Activated naive CD4-positive, alpha-beta T cell treated with anti-CD3 and anti-CD28 coated beads for 36 hours (primary cell): Measurements from ENCODE around the gene PPP1R12A. TPM values are rescaled to one million over a fixed set of nuclear protein-coding genes. Genes with fewer than 3 reads are reported as not detected.
"Not testable (repeated sequence)": the region's sequence is repeated elsewhere in the genome, so short reads cannot be mapped to it uniquely, and the experiment has no call there.

Source experiments
- CTCF ChIA-PET: fragments of 350-600 bp; sonication (Branson Sonifier 250); formaldehyde crosslinking; loops from one replicate; lab custom pipeline; 2021; ENCODE audit warnings: antibody characterized with exemption; lab: Charles Lee
- DNase-seq: peaks from one replicate; pipeline ENCODE4 v3.0.0-alpha.2; 2020
- H3K27ac Mint-ChIP-seq: one replicate; pipeline ENCODE4 v1.8.0; 2021; ENCODE audit warnings: mild to moderate bottlenecking, mixed read lengths
- H3K27me3 Mint-ChIP-seq: one replicate; pipeline ENCODE4 v1.8.0; 2021; ENCODE audit warnings: low read depth, mixed read lengths
- H3K36me3 Mint-ChIP-seq: one replicate; pipeline ENCODE4 v1.8.0; 2021; ENCODE audit warnings: low read depth, mixed read lengths
- H3K4me1 Mint-ChIP-seq: one replicate; pipeline ENCODE4 v1.8.0; 2021; ENCODE audit warnings: low read depth, mixed read lengths
- H3K4me3 Mint-ChIP-seq: one replicate; pipeline ENCODE4 v1.8.0; 2021; ENCODE audit warnings: mild to moderate bottlenecking, moderate library complexity, mixed read lengths
- H3K9me3 Mint-ChIP-seq: one replicate; pipeline ENCODE4 v1.8.0; 2021; ENCODE audit warnings: mixed read lengths
- intact Hi-C: fragments of 100-400 bp; cut with micrococcal nuclease; formaldehyde crosslinking; loops from one replicate; pipeline ENCODE4 v1.15.1; 2023
- total RNA-seq, 2 experiments: library from RNA; stranded (reverse); gene quantifications; one replicate each; pipeline ENCODE4 v1.2.3, GENCODE V29; 2021

The PPP1R12A gene
- total RNA-seq: 10 to 100 TPM; 56.3 to 63.3 TPM

DNA sequence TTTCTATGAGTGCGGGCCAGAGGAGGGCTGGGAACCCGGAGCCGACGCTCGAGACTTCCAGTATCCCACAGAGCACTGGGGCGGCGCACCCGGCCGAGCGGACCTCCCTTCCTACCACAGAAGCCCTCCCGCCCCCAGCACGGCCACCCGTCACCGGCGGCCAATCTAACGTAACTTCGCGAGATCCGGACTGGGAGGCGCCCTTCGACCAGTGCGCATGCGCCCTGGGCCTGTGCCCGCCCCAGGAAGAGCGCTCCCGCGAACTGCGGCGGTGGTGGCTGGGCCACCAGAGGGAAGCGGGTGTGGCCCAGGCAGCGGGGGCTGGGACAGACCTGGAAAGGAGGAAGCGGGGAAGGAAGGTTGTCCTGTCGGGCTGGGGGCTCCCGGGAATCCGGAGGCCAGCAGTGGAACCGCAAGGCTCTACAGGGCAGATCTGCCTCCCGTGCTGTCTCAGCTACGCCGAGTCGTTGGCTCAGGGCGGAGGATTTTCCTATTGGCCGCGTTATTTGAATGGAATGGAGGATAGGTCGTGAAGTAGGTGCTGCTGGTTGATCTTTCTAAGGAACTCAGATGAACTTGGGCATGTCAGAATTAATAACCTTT, at the start of gene PPP1R12A:
PPP1R12A (minus strand) TSS at position 77 of the 603 bp plus-strand sequence. CDS start 166 bp downstream, outside the sequence.
- H3K9me3 Mint-ChIP-seq: no peaks in the 10 kb centered on the region
- no peaks in the 10 kb centered on the region for H3K27me3 Mint-ChIP-seq
- intact Hi-C loops: loop anchor here (1.0 kb wide), 2 partner anchors 48 to 251 kb away; no protein-coding TSS in a partner anchor
- H3K27ac Mint-ChIP-seq: peak within 1 kb of the TSS; percentile 98
- peak; percentile 94 for DNase-seq
- CTCF ChIA-PET: no interaction called here
- H3K4me1 Mint-ChIP-seq: peaks cover 28% of the 10 kb centered on the region
- peaks cover 1% of the 10 kb centered on the region for H3K36me3 Mint-ChIP-seq
- peak within 1 kb of the TSS; percentile 98 for H3K4me3 Mint-ChIP-seq

DNA sequence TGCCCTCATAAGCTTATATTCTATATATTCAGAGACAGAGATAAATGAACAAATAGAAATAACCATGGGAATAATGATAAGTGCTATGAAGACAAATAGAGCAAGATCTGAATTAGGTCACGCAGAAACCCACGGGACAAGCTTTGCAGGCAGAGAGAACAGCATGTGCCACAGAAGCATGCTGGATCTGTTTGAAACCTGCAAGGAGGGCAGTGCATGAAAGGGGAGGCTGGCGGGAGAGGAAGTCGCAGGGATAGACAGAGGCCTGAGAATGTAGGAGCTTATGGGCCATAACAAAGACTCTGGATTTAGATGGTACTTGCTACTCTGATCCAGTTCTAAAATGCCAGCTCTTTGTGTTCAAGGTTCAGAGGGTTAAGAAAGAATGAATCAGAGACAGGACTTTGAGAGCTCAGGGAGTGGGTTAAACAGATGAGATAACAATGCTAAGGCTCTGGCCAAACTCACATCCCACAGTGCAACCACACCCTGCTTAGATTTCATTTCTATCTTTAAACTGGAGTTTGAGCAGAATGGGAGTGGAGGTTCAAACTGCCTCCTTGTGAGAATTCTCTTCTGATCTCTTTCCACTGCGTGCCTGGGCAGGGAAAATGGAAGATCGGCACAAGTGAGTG, 49.2 kb upstream of the PPP1R12A start:
- Mint-ChIP-seq H3K4me1 (no peaks in the 10 kb centered on the region), H3K27ac (no peak overlapping the region), H3K27me3 (peaks cover 5% of the 10 kb centered on the region), H3K36me3 (no peaks in the 10 kb centered on the region), H3K4me3 (no peak overlapping the region), H3K9me3 (no peaks in the 10 kb centered on the region)
- CTCF ChIA-PET: interaction anchor here (0.6 kb wide), 1 partner anchor 150 kb away, joined by 4 read pairs; no protein-coding TSS in a partner anchor
- no peak for DNase-seq
- intact Hi-C loops: no loop called here

DNA sequence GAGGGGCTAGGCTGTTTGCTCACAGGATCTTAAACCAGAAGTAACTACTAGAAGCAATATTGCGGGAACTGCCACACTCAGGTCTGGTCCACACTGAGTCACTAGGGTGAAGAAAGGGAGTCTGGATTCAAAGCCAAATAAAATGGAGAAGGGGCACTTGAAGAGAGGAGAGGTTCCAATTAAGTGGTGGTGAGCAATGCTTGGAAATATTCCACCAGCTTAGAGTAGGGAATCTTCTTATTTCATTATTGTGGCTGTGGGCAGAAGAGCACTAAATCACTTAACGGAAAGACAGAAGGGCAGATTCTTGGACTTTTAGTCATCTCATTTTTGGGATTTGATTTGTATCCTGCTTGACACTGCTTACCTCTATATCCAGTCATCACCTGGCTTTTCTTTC, 48.6 kb upstream of the PPP1R12A start:
- CTCF ChIA-PET: interaction anchor here (0.6 kb wide), 1 partner anchor 150 kb away, joined by 4 read pairs; no protein-coding TSS in a partner anchor
- Mint-ChIP-seq H3K4me1 (no peaks in the 10 kb centered on the region), H3K27me3 (peaks cover 5% of the 10 kb centered on the region), H3K36me3 (no peaks in the 10 kb centered on the region), H3K9me3 (no peaks in the 10 kb centered on the region), H3K4me3 (no peak overlapping the region), H3K27ac (no peak overlapping the region)
- intact Hi-C loops: no loop called here
- DNase-seq: no peak

DNA sequence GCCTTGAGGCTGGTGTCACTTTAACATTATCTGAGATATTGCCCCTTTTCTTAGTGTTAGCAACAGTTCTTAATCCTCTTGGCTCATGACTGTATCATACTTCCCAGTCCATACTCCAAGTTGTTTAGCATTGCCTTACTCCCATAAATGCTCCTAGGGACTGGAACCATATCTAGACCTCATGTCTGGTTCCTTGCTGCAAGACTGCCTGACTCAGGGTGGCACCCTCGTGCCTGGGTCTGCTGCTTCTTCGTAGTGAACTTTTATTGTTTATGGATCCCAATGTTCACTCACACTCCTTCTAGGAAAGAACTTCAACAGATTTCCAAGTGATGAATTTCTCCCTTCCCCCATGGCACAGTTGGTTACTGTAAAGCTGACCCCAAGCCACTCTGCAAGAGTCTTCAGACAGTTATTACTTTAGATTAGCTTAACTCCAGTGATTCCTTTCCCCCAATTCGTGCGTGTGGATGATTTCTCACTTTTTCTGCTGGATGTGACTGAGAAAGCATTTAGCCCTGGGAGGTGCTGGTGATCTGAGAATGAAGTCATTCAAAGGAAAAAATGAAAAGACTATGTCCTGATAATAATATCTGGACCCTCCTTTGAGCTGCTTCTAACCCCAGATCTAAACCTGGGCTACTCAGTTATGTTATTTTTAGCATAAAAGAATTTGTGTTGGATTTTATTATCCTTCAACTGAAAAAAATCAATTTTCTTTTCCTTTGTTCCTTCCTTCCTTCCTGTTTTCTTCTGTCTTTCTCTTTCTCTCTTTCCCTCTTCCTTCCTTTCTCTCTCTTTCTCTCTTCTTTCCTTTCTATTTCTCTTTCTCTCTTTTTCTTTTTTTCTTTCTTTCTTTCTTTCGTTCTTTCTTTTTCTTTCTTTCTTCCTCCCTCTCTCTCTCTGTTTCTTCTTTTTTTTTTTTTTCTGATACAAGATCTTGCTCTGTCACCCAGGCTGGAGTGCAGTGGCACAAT, 47.5 kb upstream of the PPP1R12A start:
- intact Hi-C loops: no loop called here
- Mint-ChIP-seq H3K4me3 (no peak overlapping the region), H3K4me1 (no peaks in the 10 kb centered on the region), H3K27ac (no peak overlapping the region), H3K27me3 (peaks cover 5% of the 10 kb centered on the region), H3K9me3 (no peaks in the 10 kb centered on the region), H3K36me3 (no peaks in the 10 kb centered on the region)
- CTCF ChIA-PET: no interaction called here
- no peak for DNase-seq

DNA sequence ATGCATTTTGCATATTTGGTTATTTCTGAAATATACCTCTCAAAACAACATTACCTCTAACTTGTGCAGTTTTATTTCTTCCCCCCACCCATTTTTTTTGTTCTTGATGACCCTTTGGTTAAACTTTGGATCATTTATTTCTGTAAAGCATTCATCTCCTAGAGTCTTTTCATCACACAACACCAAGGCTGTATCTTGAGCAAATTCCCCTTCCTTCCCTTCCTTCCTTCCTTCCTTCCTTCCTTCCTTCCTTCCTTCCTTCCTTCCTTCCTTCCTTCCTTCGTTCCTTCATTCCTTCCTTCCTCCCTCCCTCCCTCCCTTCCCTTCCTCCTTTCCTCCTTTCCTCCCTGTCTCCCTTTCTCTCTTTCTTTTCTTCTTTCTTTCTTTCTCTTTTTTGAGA, 43.8 kb upstream of the PPP1R12A start:
- intact Hi-C loops: no loop called here
- Mint-ChIP-seq H3K36me3 (no peaks in the 10 kb centered on the region), H3K4me1 (no peaks in the 10 kb centered on the region), H3K4me3 (no peak overlapping the region), H3K27me3 (peaks cover 4% of the 10 kb centered on the region), H3K27ac (no peak overlapping the region), H3K9me3 (no peaks in the 10 kb centered on the region)
- CTCF ChIA-PET: no interaction called here
- no peak for DNase-seq

DNA sequence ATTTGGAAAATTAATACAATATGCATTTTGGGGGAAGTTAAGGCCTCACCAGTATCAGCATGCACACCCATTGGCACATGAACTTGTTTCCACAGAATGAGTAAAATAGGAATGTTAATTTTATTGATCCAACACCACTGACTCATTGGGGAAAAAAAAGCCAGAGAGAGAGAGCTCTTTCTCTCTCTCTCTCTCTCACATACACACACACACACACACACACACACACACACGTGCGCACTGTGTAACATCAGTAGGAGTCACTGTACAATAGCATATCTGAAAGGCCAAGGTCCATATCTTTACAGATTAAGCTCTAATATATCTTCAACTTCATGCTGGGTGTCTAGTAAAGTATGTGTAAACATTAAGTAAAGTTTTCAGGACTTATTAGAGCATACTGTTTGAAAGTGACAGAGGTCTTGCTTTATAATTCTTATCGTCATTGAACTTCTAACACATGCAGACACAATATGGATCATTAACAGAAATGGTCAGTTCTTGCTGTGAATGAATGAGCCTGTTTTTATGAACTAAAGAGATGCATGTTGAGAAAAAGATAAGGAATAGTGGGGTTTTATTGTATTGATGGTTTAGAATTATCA, 43.1 kb upstream of the PPP1R12A start:
- H3K27me3 Mint-ChIP-seq, DNase-seq, H3K36me3 Mint-ChIP-seq, H3K4me3 Mint-ChIP-seq, H3K9me3 Mint-ChIP-seq, H3K27ac Mint-ChIP-seq, H3K4me1 Mint-ChIP-seq, intact Hi-C loops: not testable (repeated sequence)
- CTCF ChIA-PET: interaction anchor here (1.6 kb wide), 1 partner anchor 21 kb away, joined by 3 read pairs; no protein-coding TSS in a partner anchor

DNA sequence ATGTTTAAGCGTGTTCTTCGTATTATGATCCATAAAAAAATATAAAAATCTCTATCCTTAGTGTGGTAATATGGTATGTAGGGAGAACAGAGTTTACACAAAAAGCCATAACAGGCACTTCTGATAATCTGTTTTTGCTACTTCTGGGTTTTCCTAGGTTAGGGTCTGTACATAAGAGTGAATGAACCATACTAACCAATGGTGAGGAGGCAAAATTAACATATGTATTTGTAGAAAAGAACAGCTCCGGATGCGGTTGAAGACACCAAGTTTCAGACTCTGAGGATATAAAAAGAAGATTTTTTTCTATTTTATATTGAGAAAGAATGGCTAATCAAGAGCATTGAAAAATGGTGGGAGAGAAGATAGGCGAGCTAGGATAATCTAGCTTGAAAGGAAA, 40.2 kb upstream of the PPP1R12A start:
- Mint-ChIP-seq H3K27me3 (peaks cover 3% of the 10 kb centered on the region), H3K27ac (no peak overlapping the region), H3K36me3 (no peaks in the 10 kb centered on the region), H3K9me3 (no peaks in the 10 kb centered on the region), H3K4me1 (no peaks in the 10 kb centered on the region), H3K4me3 (no peak overlapping the region)
- DNase-seq: no peak
- intact Hi-C loops: no loop called here
- CTCF ChIA-PET: no interaction called here

DNA sequence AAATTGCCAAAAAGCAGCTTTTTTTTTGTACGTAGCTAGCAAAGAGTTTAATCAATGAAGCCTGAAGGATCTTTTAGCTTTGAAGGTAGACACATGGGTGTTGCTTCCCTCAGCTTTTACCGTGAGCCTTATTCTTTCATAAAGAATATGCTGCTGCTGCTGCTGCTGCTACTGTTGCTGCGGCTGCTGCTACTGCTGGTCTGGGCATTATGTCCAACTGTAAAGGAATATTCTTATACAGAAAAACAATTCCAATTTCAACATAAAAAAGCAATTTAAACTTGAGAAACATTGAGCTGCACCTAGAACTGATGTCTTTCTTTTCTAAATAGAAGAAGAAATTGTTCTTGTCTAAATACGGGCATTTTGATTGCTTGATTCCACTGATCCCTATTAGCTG, 38.9 kb upstream of the PPP1R12A start:
- no peak overlapping the region for H3K27ac Mint-ChIP-seq
- CTCF ChIA-PET: interaction anchor here (0.6 kb wide), 1 partner anchor 344 kb away, joined by 3 read pairs; no protein-coding TSS in a partner anchor
- H3K36me3 Mint-ChIP-seq: no peaks in the 10 kb centered on the region
- DNase-seq: no peak
- intact Hi-C loops: no loop called here
- H3K9me3 Mint-ChIP-seq: no peaks in the 10 kb centered on the region
- peaks cover 3% of the 10 kb centered on the region for H3K27me3 Mint-ChIP-seq
- H3K4me1 Mint-ChIP-seq: no peaks in the 10 kb centered on the region
- no peak overlapping the region for H3K4me3 Mint-ChIP-seq

DNA sequence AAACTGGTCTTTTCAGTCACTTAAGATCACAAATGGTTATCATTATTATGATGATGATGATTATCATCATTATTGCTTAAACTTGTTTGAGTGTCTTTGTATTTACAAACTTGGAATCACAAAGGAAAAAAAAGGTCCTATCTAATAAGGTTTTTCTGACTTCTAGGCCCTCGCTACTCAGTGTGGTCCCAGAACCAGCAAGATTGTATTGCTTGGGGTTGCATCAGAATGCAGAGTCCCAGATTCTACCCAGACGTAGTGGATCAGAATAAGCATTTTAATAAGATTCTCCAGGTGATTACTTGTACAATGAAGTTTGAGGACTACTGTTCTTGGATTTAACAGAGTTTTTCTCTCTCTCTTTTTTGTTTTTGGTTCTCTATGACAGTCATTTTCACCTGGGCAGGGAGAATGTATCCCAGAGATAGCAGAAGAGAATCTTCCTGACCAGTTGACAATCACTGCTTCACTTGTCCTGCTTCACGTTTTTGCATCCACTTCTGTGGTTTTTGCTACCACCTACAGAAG, 29.3 kb upstream of the PPP1R12A start:
- H3K4me1 Mint-ChIP-seq: no peaks in the 10 kb centered on the region
- no peak overlapping the region for H3K27ac Mint-ChIP-seq
- intact Hi-C loops: no loop called here
- no peak for DNase-seq
- no peaks in the 10 kb centered on the region for H3K36me3 Mint-ChIP-seq
- peaks cover 12% of the 10 kb centered on the region for H3K27me3 Mint-ChIP-seq
- no peaks in the 10 kb centered on the region for H3K9me3 Mint-ChIP-seq
- no peak overlapping the region for H3K4me3 Mint-ChIP-seq
- CTCF ChIA-PET: no interaction called here

DNA sequence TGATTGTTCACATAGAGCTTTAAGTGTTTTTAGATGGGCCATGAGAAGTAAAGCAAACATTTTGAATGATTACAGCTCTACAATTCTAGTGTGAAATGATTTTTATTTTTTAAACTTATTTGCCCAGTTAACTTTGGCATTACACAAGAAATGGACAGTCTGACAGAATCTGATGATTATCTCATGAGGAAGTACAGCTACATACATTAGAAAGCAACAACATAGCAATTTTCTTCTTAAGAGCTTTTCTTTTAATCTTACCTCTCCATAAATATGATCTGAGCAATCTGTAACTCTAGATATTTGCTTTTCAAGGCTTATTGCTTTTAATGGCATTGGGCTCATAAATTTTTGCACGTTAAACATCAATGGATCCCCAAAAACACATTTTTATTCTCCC, 26.5 kb upstream of the PPP1R12A start:
- Mint-ChIP-seq H3K9me3 (no peaks in the 10 kb centered on the region), H3K4me3 (no peak overlapping the region), H3K27ac (no peak overlapping the region), H3K36me3 (no peaks in the 10 kb centered on the region), H3K4me1 (no peaks in the 10 kb centered on the region), H3K27me3 (peaks cover 6% of the 10 kb centered on the region)
- DNase-seq: no peak
- CTCF ChIA-PET: no interaction called here
- intact Hi-C loops: no loop called here

DNA sequence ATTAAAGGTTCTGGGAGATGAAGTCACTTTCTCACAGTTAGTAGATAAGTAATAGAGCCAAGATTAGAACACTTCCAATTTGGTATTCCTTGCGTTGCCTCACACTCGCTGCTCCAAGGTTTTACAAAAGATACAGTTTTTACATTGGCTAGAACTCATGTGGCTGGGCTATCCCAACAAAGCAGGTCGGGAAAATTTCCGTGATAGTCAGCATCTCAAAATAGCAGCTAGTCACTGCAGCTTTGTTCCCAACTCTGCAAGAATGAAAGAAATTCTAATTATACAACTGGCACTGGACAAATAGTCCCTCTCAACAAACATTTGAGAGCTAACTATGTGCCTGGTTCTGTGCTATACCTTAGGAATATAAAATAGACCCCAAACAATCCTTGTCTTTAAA, 24.6 kb upstream of the PPP1R12A start:
- intact Hi-C loops: no loop called here
- H3K36me3 Mint-ChIP-seq: peaks cover 5% of the 10 kb centered on the region
- H3K27ac Mint-ChIP-seq: no peak overlapping the region
- H3K4me3 Mint-ChIP-seq: no peak overlapping the region
- DNase-seq: no peak
- H3K4me1 Mint-ChIP-seq: no peaks in the 10 kb centered on the region
- H3K9me3 Mint-ChIP-seq: peaks cover 11% of the 10 kb centered on the region
- CTCF ChIA-PET: no interaction called here
- peaks cover 10% of the 10 kb centered on the region for H3K27me3 Mint-ChIP-seq

DNA sequence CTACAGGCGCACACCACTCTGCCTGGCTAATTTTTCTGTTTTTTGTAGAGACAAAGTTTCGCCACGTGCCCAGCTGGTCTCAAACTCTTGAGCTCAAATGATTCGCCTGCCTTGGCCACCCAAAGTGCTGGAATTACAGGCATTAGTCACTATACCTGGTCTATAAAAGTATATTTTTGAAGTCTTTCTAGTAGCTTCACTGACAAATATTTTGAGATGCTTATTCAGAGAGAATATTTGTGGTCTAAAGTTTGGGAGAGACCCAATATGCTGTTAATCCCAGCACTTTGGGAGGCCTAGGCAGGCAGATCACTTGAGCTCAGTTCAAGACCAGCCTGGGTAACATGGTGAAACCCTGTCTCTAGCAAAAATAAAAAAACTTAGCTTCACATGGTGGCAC, 22.0 kb upstream of the PPP1R12A start:
- CTCF ChIA-PET: interaction anchor here (1.3 kb wide), 1 partner anchor 21 kb away, joined by 3 read pairs; no protein-coding TSS in a partner anchor
- Mint-ChIP-seq H3K27ac (no peak overlapping the region), H3K27me3 (peaks cover 7% of the 10 kb centered on the region), H3K4me1 (no peaks in the 10 kb centered on the region), H3K36me3 (peaks cover 5% of the 10 kb centered on the region), H3K4me3 (no peak overlapping the region), H3K9me3 (peaks cover 12% of the 10 kb centered on the region)
- DNase-seq: no peak
- intact Hi-C loops: no loop called here
